GM21825 (cell line): ENCODE results near the gene GIT1.

Experiments
- ATAC-seq: cut with Tn5 transposase; IDR thresholded peaks from one replicate; pipeline ENCODE4 v1.9.1; 2021; ENCODE audit warnings: mild to moderate bottlenecking, moderate library complexity; ENCODE audit not compliant: unreplicated experiment

Gene GIT1

DNA sequence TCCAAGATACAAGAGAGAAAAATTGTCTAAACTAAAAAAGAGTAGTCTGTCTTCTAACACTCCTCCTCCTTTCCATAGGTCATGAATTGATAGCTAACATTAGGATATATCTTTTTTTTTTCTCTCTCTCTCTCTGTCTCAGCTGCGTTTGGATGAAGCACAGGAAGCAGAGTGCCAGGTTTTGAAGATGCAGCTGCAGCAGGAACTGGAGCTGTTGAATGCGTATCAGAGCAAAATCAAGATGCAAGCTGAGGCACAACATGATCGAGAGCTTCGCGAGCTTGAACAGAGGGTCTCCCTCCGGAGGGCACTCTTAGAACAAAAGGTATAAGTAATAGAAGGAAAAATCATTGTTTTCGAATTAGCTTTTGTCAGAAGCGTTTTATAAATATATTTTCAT lies 55.5 kb downstream of the GIT1 start:
- no peak for ATAC-seq

DNA sequence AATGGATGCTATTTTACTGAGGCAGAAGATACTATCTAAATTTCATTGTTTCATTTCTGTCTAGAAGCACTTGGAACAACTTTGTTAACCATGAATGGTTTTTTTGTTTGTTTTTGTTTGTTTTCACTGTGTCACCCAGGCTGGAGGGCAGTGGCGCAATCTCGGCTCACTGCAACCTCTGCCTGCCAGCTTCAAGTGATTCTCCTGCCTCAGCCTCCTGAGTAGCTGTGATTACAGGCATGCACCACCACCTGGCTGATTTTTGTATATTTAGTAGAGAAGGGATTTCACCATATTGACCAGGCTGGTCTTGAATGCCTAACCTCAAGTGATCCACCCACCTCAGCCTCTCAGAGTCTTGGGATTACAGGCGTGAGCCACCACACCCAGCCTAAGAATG lies 63.1 kb downstream of the GIT1 start:
- no peak for ATAC-seq

DNA sequence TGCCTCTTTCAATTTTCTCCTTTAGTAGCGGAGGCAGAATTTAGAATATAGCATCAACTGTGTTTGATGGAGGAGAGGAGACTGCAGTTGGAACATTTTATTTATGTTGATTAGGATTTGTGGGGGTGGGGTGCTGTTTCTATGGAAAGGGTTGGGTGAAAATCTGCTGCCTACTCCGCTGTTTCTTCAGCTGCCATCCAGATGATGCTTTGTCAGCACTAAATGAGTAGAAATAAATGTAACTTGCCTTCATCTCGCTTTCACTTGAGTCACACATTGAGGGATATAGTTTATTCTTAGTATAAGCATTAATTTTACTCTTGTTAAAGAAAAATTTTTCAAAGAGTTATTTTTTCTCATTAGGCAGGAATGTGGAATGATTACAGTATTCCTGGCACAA lies 64.8 kb downstream of the GIT1 start:
- no peak for ATAC-seq
